ENCODE data around the gene ARHGAP15. TPM values are rescaled to one million over a fixed set of nuclear protein-coding genes. Genes with fewer than 3 reads are reported as not detected.
A peak's percentile ranks its signal among the peaks of the same experiment; 100 is the strongest.

Gene ARHGAP15
- total RNA-seq, 4 donors from 2014 or later, result 0.80 to 53.1 (median 12.7) TPM

DNA sequence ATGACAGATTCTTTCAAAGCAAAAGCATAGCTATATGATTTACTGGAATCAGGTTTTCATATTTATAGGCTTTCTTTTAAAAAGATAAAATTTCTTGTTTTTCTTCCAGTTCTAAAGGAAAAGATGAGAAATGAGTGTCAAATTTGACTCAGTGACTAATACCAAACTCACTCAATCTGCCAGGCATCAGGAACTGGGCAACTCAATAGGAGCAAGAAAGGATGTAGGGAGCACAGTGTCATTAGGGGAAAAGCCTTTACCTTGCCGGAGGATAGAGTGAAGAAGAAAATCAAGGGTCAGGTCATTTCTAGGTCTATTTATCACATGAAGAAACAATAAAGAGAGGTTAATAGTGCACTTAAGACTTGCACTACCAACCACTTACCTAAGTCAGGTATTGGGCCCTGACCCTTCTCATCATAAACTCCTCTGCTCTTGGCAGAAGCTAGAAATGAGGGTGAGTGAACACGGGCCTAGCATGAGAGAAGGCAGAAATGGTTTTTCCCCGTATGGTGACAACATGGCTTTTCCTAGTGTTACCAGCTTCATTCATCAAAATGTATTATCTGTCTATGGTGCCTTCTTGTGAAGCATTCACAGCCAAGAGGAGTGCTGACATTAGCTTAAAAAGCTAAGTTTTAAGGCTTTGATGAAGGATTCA is 151.0 kb downstream of the ARHGAP15 start:
- no peak for DNase-seq

DNA sequence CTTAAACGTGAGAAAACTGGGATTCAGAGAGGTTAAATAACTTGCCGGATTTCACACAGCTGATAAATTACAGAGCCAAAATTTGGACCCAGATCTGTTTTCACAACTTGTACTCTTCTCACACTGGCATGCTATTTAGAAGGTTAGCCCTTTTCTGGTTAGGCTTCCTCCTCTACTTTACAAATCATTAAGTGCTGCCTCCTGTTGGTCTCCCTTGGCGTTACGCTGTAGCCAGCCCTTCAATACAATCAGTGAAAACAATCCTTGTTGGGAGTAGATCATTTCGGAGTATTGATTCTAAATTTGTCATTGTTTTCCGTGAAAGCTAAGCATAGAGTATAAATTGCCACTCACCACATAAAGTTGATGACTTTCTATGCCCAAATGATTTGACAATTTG is 153.5 kb downstream of the ARHGAP15 start:
- no peak for DNase-seq
- Histone ChIP-seq H3K9me3 (no peaks in the 10 kb centered on the region), H3K36me3 (no peaks in the 10 kb centered on the region), H3K27me3 (no peaks in the 10 kb centered on the region), H3K27ac (no peak overlapping the region), H3K4me3 (no peak overlapping the region), H3K4me1 (no peaks in the 10 kb centered on the region)
- TF ChIP-seq POLR2A (IDR thresholded peaks at IDR 0.05), result no peak
- TF ChIP-seq, protein P1, sequence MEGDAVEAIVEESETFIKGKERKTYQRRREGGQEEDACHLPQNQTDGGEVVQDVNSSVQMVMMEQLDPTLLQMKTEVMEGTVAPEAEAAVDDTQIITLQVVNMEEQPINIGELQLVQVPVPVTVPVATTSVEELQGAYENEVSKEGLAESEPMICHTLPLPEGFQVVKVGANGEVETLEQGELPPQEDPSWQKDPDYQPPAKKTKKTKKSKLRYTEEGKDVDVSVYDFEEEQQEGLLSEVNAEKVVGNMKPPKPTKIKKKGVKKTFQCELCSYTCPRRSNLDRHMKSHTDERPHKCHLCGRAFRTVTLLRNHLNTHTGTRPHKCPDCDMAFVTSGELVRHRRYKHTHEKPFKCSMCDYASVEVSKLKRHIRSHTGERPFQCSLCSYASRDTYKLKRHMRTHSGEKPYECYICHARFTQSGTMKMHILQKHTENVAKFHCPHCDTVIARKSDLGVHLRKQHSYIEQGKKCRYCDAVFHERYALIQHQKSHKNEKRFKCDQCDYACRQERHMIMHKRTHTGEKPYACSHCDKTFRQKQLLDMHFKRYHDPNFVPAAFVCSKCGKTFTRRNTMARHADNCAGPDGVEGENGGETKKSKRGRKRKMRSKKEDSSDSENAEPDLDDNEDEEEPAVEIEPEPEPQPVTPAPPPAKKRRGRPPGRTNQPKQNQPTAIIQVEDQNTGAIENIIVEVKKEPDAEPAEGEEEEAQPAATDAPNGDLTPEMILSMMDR (IDR thresholded peaks at IDR 0.05), result peak in 1 of 5 experiments; percentile 29
- in situ Hi-C loops (cut with MboI; ENCODE audit: low pct_ligation_motif_present in 1 of 4, low pct_unique_long_range_greater_than_20kb in 1 of 4, low sequenced_read_pairs in 3 of 4) (no loop called here), intact Hi-C loops (cut with DNase I; ENCODE audit: low total_unique reads) (no loop called here)
- WGBS, 2 donors (ENCODE audit: low coverage in 1 of 2), result 91 to 92% methylated on average over 6 of the region's 6 CpGs

More for the DNA sequence above, 151.0 kb downstream of the ARHGAP15 start:
- in situ Hi-C loops (cut with MboI; ENCODE audit: low pct_ligation_motif_present in 1 of 4, low pct_unique_long_range_greater_than_20kb in 1 of 4, low sequenced_read_pairs in 3 of 4) (no loop called here), intact Hi-C loops (cut with DNase I; ENCODE audit: low total_unique reads) (no loop called here)
- 82 to 100% methylated on average over 1 to 3 of the region's 3 CpGs for WGBS, 2 donors (ENCODE audit: low coverage in 1 of 2)
- TF ChIP-seq EP300 (IDR thresholded peaks at IDR 0.05; ENCODE audit: low read depth) (no peak), POLR2A (IDR thresholded peaks at IDR 0.05) (no peak)
- Histone ChIP-seq H3K36me3 (no peaks in the 10 kb centered on the region), H3K27me3 (no peaks in the 10 kb centered on the region), H3K27ac (no peak overlapping the region), H3K4me1 (no peaks in the 10 kb centered on the region), H3K9me3 (no peaks in the 10 kb centered on the region), H3K4me3 (no peak overlapping the region)

DNA sequence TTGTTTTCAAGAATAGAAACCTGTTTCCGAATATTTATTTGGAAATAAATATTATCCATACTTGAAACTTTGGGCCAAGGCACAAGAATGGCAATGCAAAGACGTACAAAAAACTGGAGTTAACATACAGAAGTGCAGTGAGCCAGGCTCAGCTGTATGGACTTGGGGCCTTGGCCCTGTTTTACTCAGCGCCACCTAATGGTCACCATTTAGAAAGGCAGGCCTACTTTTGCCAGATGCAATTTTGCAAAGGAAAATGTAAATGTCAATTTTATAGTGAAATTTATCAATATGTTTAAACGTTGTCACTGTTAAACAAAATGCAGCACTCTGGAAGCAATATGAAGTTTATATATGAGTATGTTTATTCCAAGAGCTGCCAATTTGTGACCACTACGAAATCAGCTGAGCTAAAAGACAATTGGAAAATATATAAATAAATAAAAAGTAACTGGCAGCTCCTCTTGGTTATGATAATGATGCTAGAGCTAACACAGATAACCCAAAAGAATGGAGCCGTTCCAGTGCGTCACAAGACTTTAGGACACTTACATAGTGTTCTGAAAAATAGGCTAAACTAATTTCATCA is 155.0 kb downstream of the ARHGAP15 start:
- in situ Hi-C loops (cut with MboI; ENCODE audit: low pct_ligation_motif_present in 1 of 4, low pct_unique_long_range_greater_than_20kb in 1 of 4, low sequenced_read_pairs in 3 of 4) (no loop called here), intact Hi-C loops (cut with DNase I; ENCODE audit: low total_unique reads) (no loop called here)
- H3K4me3 ChIP-seq, result no peak overlapping the region
- no peaks in the 10 kb centered on the region for H3K27me3 ChIP-seq
- 49 to 51% methylated on average over 7 of the region's 7 CpGs for WGBS, 2 donors (ENCODE audit: low coverage in 1 of 2)
- no peak for DNase-seq
- TF ChIP-seq POLR2AphosphoS5 (IDR thresholded peaks at IDR 0.05) (no peak), EP300 (IDR thresholded peaks at IDR 0.05; ENCODE audit: low read depth) (no peak), POLR2A (IDR thresholded peaks at IDR 0.05) (no peak)
- TF ChIP-seq, protein P1 (IDR thresholded peaks at IDR 0.05), result peak; percentile 39 to 69 (median 44)
- H3K36me3 ChIP-seq, result no peaks in the 10 kb centered on the region
- H3K4me1 ChIP-seq, result no peaks in the 10 kb centered on the region
- H3K27ac ChIP-seq, result no peak overlapping the region
- no peaks in the 10 kb centered on the region for H3K9me3 ChIP-seq

DNA sequence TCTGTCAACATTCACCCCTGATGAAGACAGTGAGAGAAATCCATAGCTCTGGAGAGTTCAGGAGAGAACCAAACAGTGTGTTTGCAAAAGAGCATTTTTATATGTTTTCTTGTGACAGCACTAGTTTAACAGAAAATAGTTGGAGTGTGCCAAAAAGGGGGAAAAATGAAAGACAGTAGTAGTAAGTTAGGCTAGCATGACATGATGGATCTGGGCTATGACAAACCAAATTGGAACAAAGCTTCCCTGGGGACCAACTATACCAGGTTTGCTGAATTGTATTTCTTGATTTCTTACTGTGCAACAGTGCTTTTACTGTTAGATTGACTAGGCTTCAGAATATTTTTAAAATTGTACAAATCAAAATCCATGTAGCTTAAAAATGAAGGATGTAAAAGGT is 159.8 kb downstream of the ARHGAP15 start:
- no peaks in the 10 kb centered on the region for H3K27me3 ChIP-seq
- H3K4me3 ChIP-seq, result no peak overlapping the region
- no peak for DNase-seq
- intact Hi-C loops (cut with DNase I; ENCODE audit: low total_unique reads), result no loop called here
- no peaks in the 10 kb centered on the region for H3K9me3 ChIP-seq
- no peaks in the 10 kb centered on the region for H3K36me3 ChIP-seq
- TF ChIP-seq EP300 (IDR thresholded peaks at IDR 0.05; ENCODE audit: low read depth) (no peak), POLR2AphosphoS5 (IDR thresholded peaks at IDR 0.05) (no peak)
- TF ChIP-seq, protein P1 (IDR thresholded peaks at IDR 0.05), result no peak
- no peak overlapping the region for H3K27ac ChIP-seq
- H3K4me1 ChIP-seq, result no peaks in the 10 kb centered on the region
- in situ Hi-C loops (cut with MboI; ENCODE audit: low pct_ligation_motif_present in 1 of 4, low pct_unique_long_range_greater_than_20kb in 1 of 4, low sequenced_read_pairs in 3 of 4), result no loop called here

DNA sequence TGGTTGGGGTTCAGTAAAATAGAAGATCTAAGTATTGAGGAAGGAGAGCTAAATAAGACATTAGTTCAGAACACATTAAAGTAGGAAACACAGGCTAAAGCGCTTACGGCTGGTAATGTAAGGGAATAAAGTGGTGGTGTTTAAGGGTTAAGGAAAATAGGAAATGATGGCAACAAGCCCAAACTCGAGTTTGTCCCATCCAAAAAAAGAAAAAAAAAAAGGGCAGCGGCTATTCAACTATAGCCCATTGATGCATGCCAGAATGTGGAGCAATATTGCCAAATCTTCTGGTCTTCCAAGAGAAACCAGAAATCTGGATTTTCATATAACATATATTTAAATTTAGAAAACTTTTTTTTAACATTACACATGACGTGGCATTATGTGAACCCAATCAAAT is 161.0 kb downstream of the ARHGAP15 start:
- H3K4me3 ChIP-seq, result no peak overlapping the region
- TF ChIP-seq, protein P1 (IDR thresholded peaks at IDR 0.05), result no peak
- TF ChIP-seq POLR2A (IDR thresholded peaks at IDR 0.05) (no peak), POLR2AphosphoS5 (IDR thresholded peaks at IDR 0.05) (no peak), EP300 (IDR thresholded peaks at IDR 0.05; ENCODE audit: low read depth) (no peak)
- H3K27ac ChIP-seq, result no peak overlapping the region
- H3K9me3 ChIP-seq, result no peaks in the 10 kb centered on the region
- no peaks in the 10 kb centered on the region for H3K27me3 ChIP-seq
- H3K36me3 ChIP-seq, result no peaks in the 10 kb centered on the region
- in situ Hi-C loops (cut with MboI; ENCODE audit: low pct_ligation_motif_present in 1 of 4, low pct_unique_long_range_greater_than_20kb in 1 of 4, low sequenced_read_pairs in 3 of 4) (no loop called here), intact Hi-C loops (cut with DNase I; ENCODE audit: low total_unique reads) (no loop called here)
- H3K4me1 ChIP-seq, result no peaks in the 10 kb centered on the region
- DNase-seq, result no peak
- WGBS, 2 donors (ENCODE audit: low coverage in 1 of 2), result 67 to 82% methylated on average over 5 of the region's 5 CpGs

All from transverse colon (tissue), 4 donors.